ENCODE measurements around the gene GBP2. TPM values are rescaled to one million over a fixed set of nuclear protein-coding genes. Genes with fewer than 3 reads are reported as not detected.

GBP2 gene
- total and polyA plus RNA-seq, 2 of the 4 experiments (the other 2 are of a cell fraction), result 8.2 to 17.7 TPM

DNA sequence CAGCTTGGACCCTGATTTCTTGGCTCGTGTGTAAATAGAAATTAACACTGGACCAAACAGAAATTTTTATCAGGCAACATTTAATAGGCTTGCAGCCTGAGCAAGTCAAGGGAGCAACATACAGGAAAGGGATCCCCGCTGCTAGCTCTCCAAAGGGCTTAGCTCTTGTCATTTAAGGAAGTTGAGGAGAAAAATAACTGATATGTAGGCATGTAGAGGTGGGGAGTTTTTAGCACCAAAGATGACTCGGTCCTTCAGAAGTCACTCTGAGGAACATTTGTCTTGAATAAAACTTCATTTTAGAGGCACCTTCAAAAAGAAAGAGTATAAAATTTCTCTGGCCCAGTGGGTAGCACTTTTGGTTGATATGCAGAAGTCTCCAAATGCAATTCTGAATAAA, 27.1 kb downstream of the GBP2 start:
- no peaks in the 10 kb centered on the region for H3K4me1 ChIP-seq (ENCODE audit: control insufficient read depth, insufficient read depth, low read length)
- no peak overlapping the region for H3K14ac ChIP-seq (replicated peaks; ENCODE audit: low read depth, low read length)
- no peak overlapping the region for H2BK5ac ChIP-seq (ENCODE audit: low read depth, low read length, poor library complexity, severe bottlenecking)
- no peak overlapping the region for H4K91ac ChIP-seq (ENCODE audit: insufficient read depth, low read depth, low read length)
- H3K79me1 ChIP-seq (ENCODE audit: low read depth in 1 of 2, low read length in 2 of 2), result no peaks in the 10 kb centered on the region
- no peak overlapping the region for H3K4ac ChIP-seq (ENCODE audit: low read depth, low read length)
- H2AK5ac ChIP-seq (ENCODE audit: low read depth, low read length), result no peak overlapping the region
- no peak overlapping the region for H2AK9ac ChIP-seq (replicated peaks; ENCODE audit: low read depth, low read length, poor library complexity)
- H3K9me1 ChIP-seq (ENCODE audit: insufficient read depth, low read length), result no peaks in the 10 kb centered on the region
- no TSS peak for BruUV-seq (replicated peaks)
- ATAC-seq (ENCODE audit: low read depth) (no peak), DNase-seq (no peak)
- in situ Hi-C loops (cut with MboI; ENCODE audit: low sequenced_read_pairs) (no loop called here), dilution Hi-C loops (cut with HindIII; ENCODE audit: low sequenced_read_pairs, unreplicated experiment) (no loop called here), intact Hi-C loops (cut with micrococcal nuclease) (no loop called here)
- POLR2A ChIA-PET (ENCODE audit: unreplicated experiment), result no interaction called here
- H3K18ac ChIP-seq (ENCODE audit: low read depth, low read length), result no peak overlapping the region
- no peak overlapping the region for H3K9ac ChIP-seq (ENCODE audit: low read depth, low read length)
- no peak overlapping the region for H3K4me2 ChIP-seq (ENCODE audit: low read depth, low read length)
- TF ChIP-seq RCOR1 (IDR thresholded peaks at IDR 0.05; ENCODE audit: insufficient replicate concordance, low read length) (no peak), MAZ (IDR thresholded peaks at IDR 0.05; ENCODE audit: borderline replicate concordance, low read depth, low read length) (no peak), FOS (IDR thresholded peaks at IDR 0.05; ENCODE audit: low read depth, low read length) (no peak), RAD21 (IDR thresholded peaks at IDR 0.05; ENCODE audit: low read length) (no peak), POLR2A (IDR thresholded peaks at IDR 0.05; ENCODE audit: low read depth, low read length) (no peak), NFE2L2 (IDR thresholded peaks at IDR 0.05; ENCODE audit: low read depth, low read length) (no peak), CEBPB (IDR thresholded peaks at IDR 0.05; ENCODE audit: low read depth, low read length) (no peak), RFX5 (IDR thresholded peaks at IDR 0.05; ENCODE audit: low read depth, low read length) (no peak), SMC3 (IDR thresholded peaks at IDR 0.05; ENCODE audit: low read depth, low read length) (no peak), CHD1 (IDR thresholded peaks at IDR 0.05; ENCODE audit: low read depth, low read length) (no peak), MXI1 (IDR thresholded peaks at IDR 0.05; ENCODE audit: borderline replicate concordance, low read depth, low read length) (no peak), MAFK (IDR thresholded peaks at IDR 0.05; ENCODE audit: low read depth, low read length) (no peak), BHLHE40 (IDR thresholded peaks at IDR 0.05; ENCODE audit: low read depth, low read length) (no peak)
- TF ChIP-seq, protein P1, sequence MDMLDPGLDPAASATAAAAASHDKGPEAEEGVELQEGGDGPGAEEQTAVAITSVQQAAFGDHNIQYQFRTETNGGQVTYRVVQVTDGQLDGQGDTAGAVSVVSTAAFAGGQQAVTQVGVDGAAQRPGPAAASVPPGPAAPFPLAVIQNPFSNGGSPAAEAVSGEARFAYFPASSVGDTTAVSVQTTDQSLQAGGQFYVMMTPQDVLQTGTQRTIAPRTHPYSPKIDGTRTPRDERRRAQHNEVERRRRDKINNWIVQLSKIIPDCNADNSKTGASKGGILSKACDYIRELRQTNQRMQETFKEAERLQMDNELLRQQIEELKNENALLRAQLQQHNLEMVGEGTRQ (IDR thresholded peaks at IDR 0.05; ENCODE audit: low read depth, low read length), result no peak
- TF ChIP-seq, protein P2, sequence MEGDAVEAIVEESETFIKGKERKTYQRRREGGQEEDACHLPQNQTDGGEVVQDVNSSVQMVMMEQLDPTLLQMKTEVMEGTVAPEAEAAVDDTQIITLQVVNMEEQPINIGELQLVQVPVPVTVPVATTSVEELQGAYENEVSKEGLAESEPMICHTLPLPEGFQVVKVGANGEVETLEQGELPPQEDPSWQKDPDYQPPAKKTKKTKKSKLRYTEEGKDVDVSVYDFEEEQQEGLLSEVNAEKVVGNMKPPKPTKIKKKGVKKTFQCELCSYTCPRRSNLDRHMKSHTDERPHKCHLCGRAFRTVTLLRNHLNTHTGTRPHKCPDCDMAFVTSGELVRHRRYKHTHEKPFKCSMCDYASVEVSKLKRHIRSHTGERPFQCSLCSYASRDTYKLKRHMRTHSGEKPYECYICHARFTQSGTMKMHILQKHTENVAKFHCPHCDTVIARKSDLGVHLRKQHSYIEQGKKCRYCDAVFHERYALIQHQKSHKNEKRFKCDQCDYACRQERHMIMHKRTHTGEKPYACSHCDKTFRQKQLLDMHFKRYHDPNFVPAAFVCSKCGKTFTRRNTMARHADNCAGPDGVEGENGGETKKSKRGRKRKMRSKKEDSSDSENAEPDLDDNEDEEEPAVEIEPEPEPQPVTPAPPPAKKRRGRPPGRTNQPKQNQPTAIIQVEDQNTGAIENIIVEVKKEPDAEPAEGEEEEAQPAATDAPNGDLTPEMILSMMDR (conservative IDR thresholded peaks at IDR 0.05; ENCODE audit: low read depth, low read length), result no peak
- TF ChIP-seq, protein P3, sequence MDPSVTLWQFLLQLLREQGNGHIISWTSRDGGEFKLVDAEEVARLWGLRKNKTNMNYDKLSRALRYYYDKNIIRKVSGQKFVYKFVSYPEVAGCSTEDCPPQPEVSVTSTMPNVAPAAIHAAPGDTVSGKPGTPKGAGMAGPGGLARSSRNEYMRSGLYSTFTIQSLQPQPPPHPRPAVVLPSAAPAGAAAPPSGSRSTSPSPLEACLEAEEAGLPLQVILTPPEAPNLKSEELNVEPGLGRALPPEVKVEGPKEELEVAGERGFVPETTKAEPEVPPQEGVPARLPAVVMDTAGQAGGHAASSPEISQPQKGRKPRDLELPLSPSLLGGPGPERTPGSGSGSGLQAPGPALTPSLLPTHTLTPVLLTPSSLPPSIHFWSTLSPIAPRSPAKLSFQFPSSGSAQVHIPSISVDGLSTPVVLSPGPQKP (IDR thresholded peaks at IDR 0.05; ENCODE audit: borderline replicate concordance, low read depth, low read length), result no peak
- no peaks in the 10 kb centered on the region for H3K9me3 ChIP-seq (ENCODE audit: control insufficient read depth, insufficient read depth, low read length)
- H3K36me3 ChIP-seq (ENCODE audit: control insufficient read depth, insufficient read depth, low read length), result no peaks in the 10 kb centered on the region
- H2BK120ac ChIP-seq (ENCODE audit: low read depth, low read length), result no peak overlapping the region
- H3K27ac ChIP-seq (ENCODE audit: insufficient read depth, low read length), result no peak overlapping the region
- no peak overlapping the region for H3K56ac ChIP-seq (ENCODE audit: extremely low read depth, insufficient read depth, low read length)
- no peak overlapping the region for H3K23ac ChIP-seq (ENCODE audit: low read depth, low read length)
- H4K20me1 ChIP-seq (ENCODE audit: insufficient read depth, low read length), result no peaks in the 10 kb centered on the region
- CTCF ChIA-PET, result no interaction called here
- no peak overlapping the region for H2BK20ac ChIP-seq (ENCODE audit: low read depth, low read length)
- WGBS, 2 experiments (ENCODE audit: extremely low coverage in 2 of 2, insufficient read length in 1 of 2), result 40% methylated on average over 1 of the region's 3 CpGs; no CpG with 5 or more reads in 1 of the 2 experiments
- H4K5ac ChIP-seq (ENCODE audit: low read depth, low read length), result no peak overlapping the region
- no peak overlapping the region for H2AFZ ChIP-seq (replicated peaks; ENCODE audit: low read length, poor library complexity)
- no peak overlapping the region for H4K8ac ChIP-seq (ENCODE audit: low read depth in 2 of 2, low read length in 2 of 2)
- no peak overlapping the region for H3K4me3 ChIP-seq (ENCODE audit: insufficient read depth, low read depth, low read length)
- H3K27me3 ChIP-seq (ENCODE audit: control insufficient read depth, insufficient read depth, low read length), result no peaks in the 10 kb centered on the region
- H2BK15ac ChIP-seq (ENCODE audit: low read depth, low read length), result no peak overlapping the region

Measured in IMR-90 (cell line).